Esophagus squamous epithelium (tissue), 5 donors: ENCODE measurements around the gene MYL11. TPM values are rescaled to one million over a fixed set of nuclear protein-coding genes. Genes with fewer than 3 reads are reported as not detected.

Source experiments
- DNase-seq: peaks from one replicate; lab custom pipeline; 2025; lab: John Stamatoyannopoulos, UW
- H3K27ac ChIP-seq, 4 donors: fragments of 200-600 bp; sonication (generic); one replicate each; pipeline ENCODE4 v1.5.1; 2016 to 2019; ENCODE audit warnings: mild to moderate bottlenecking in 1 of 4
- H3K27me3 ChIP-seq, 4 donors: fragments of 200-600 bp; sonication (generic); 1 replicate in 3 of 4; 2 replicates in 1 of 4; pipeline versions ENCODE4 v1.5.1 to v1.6.0; 2017 to 2021; ENCODE audit warnings: antibody characterized with exemption in 1 of 4
- H3K36me3 ChIP-seq, 3 donors: fragments of 200-600 bp; sonication (generic); one replicate each; pipeline ENCODE4 v1.5.1; 2016 to 2019
- H3K4me1 ChIP-seq, 3 donors: fragments of 200-600 bp; sonication (generic); one replicate each; pipeline ENCODE4 v1.5.1; 2017 to 2019
- H3K4me3 ChIP-seq, 4 donors: fragments of 200-600 bp; sonication (generic); 1 replicate in 3 of 4; 2 replicates in 1 of 4; pipeline ENCODE4 v1.5.1; 2016 to 2019; ENCODE audit warnings: mild to moderate bottlenecking in 2 of 4, moderate library complexity in 1 of 4
- H3K9me3 ChIP-seq, 3 donors: fragments of 200-600 bp; sonication (generic); one replicate each; pipeline ENCODE4 v1.5.1; 2016 to 2019
- POLR2A ChIP-seq, 4 donors: fragments of 450-650 bp; IDR thresholded peaks; one replicate each; pipeline ENCODE4 v1.6.1; 2017; ENCODE audit warnings: antibody characterized with exemption in 4 of 4, mild to moderate bottlenecking in 4 of 4, moderate library complexity in 3 of 4
- WGBS, 2 donors: methylation state at CpG; one replicate each; pipeline ENCODE4 v1.1.5; 2018; 5-methylcytosine and 5-hydroxymethylcytosine counted together
- intact Hi-C: fragments of 100-400 bp; cut with DNase I; formaldehyde crosslinking; loops from one replicate; pipeline ENCODE4 v1.15.0; 2022
- total RNA-seq, 4 donors: library from RNA; depleted of rRNA; stranded (reverse); fragments of >200 nt; gene quantifications; one replicate each; pipeline ENCODE4 v1.1.0, GENCODE V29; 2016
- TF ChIP-seq, protein P1 (sequence below), 6 experiments: fragments of 450-650 bp in 4 of 6; fragments of 200-600 bp in 2 of 6; sonication (generic) in 2 of 6; IDR thresholded peaks; one replicate each; pipeline ENCODE4 v1.5.1; 2016 to 2019; ENCODE audit warnings: antibody characterized with exemption in 6 of 6, mild to moderate bottlenecking in 4 of 6, moderate library complexity in 4 of 6
- donor health status: DM: yes; HTN: yes; CAD: no.

MYL11 gene
- total RNA-seq, 4 donors from 2014 or later = not detected

GRCh38 chr16:30413112-30413806 is 38.7 kb downstream of the MYL11 start:
- no peak overlapping the region for H3K27ac ChIP-seq
- intact Hi-C loops = no loop called here
- H3K4me3 ChIP-seq = no peak overlapping the region
- TF ChIP-seq POLR2A (IDR thresholded peaks at IDR 0.05) = no peak
- TF ChIP-seq, protein P1, sequence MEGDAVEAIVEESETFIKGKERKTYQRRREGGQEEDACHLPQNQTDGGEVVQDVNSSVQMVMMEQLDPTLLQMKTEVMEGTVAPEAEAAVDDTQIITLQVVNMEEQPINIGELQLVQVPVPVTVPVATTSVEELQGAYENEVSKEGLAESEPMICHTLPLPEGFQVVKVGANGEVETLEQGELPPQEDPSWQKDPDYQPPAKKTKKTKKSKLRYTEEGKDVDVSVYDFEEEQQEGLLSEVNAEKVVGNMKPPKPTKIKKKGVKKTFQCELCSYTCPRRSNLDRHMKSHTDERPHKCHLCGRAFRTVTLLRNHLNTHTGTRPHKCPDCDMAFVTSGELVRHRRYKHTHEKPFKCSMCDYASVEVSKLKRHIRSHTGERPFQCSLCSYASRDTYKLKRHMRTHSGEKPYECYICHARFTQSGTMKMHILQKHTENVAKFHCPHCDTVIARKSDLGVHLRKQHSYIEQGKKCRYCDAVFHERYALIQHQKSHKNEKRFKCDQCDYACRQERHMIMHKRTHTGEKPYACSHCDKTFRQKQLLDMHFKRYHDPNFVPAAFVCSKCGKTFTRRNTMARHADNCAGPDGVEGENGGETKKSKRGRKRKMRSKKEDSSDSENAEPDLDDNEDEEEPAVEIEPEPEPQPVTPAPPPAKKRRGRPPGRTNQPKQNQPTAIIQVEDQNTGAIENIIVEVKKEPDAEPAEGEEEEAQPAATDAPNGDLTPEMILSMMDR (IDR thresholded peaks at IDR 0.05) = no peak
- peaks cover 17 to 35% (median 18%) of the 10 kb centered on the region in 3 donors for H3K4me1 ChIP-seq
- DNase-seq = no peak
- peaks cover 0 to 21% (median 0%) of the 10 kb centered on the region in 3 donors for H3K36me3 ChIP-seq
- 84 to 85% methylated on average over 6 of the region's 6 CpGs for WGBS, 2 donors
- H3K27me3 ChIP-seq = no peaks in the 10 kb centered on the region
- H3K9me3 ChIP-seq = no peaks in the 10 kb centered on the region

- Histone ChIP-seq H3K27ac (peak overlapping the region in 1 of 4 donors; percentile 29), H3K27me3 (no peaks in the 10 kb centered on the region), H3K36me3 (peaks cover 0 to 21% (median 0%) of the 10 kb centered on the region in 3 donors), H3K9me3 (no peaks in the 10 kb centered on the region), H3K4me3 (no peak overlapping the region), H3K4me1 (peaks cover 11 to 34% (median 21%) of the 10 kb centered on the region in 3 donors)
- 72 to 82% methylated on average over 5 of the region's 5 CpGs for WGBS, 2 donors
- no peak for DNase-seq
- intact Hi-C loops = no loop called here
- no peak for TF ChIP-seq POLR2A (IDR thresholded peaks at IDR 0.05)
- TF ChIP-seq, protein P1 (IDR thresholded peaks at IDR 0.05) = no peak
These were observed 39.6 kb downstream of the MYL11 start for GRCh38 chr16:30414159-30414558.

GRCh38 chr16:30416047-30416603 is 41.5 kb downstream of the MYL11 start:
- Histone ChIP-seq H3K36me3 (peaks cover 0 to 28% (median 0%) of the 10 kb centered on the region in 3 donors), H3K27ac (no peak overlapping the region), H3K4me3 (no peak overlapping the region), H3K4me1 (peaks cover 3 to 26% (median 16%) of the 10 kb centered on the region in 3 donors), H3K27me3 (no peaks in the 10 kb centered on the region), H3K9me3 (no peaks in the 10 kb centered on the region)
- intact Hi-C loops = no loop called here
- 93 to 97% methylated on average over 4 of the region's 4 CpGs for WGBS, 2 donors
- DNase-seq = no peak
- TF ChIP-seq, protein P1 (IDR thresholded peaks at IDR 0.05) = no peak
- TF ChIP-seq POLR2A (IDR thresholded peaks at IDR 0.05) = no peak

DNA sequence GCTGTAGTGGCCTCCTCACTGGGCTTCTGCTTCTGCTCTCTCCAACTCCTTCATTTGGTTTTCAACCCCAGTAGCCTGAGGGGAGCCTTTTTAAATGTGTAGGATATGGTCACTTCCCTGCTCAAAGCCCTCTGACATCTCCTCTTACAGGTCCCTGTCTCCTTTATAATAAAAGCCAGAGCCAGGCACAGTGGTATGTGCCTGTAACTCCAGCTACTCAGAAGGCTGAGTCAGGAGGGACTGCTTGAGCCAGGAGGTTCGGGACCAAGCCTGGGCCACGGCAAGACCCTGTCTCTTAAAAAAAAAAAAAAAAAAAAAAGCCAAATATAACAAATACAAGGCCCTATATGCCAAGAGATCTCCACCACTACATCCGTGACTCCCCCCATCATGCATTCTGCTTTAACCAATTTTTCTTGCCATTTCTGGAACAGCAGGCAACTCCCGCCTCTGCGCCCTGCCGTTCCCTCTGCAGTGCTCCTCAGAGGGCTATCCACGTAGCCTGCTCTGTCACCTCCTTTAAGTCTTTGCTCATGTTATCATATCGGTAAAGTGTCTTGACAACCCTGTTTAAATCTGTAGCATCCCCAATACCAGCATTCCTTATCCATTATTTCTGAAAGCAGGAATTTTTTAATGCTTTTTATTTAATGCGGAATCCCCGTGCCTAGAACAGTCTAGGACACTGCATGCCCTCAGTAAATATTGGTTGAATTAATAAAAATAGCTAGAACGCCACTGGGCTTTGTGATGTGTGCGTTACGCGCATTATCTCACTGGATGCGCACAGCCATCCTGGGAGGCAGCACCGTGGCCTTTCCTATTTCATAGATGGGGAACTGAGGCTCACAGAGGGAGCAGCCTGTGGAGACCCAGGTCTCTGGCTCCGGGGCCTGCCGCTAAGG is 42.3 kb downstream of the MYL11 start:
- TF ChIP-seq, protein P1 (IDR thresholded peaks at IDR 0.05) = no peak
- no peak for TF ChIP-seq POLR2A (IDR thresholded peaks at IDR 0.05)
- no peak for DNase-seq
- Histone ChIP-seq H3K27ac (peak overlapping the region; percentile 79 to 88 (median 88)), H3K27me3 (no peaks in the 10 kb centered on the region), H3K36me3 (peaks cover 0 to 28% (median 2%) of the 10 kb centered on the region in 3 donors), H3K9me3 (no peaks in the 10 kb centered on the region), H3K4me3 (peak overlapping the region; percentile 52 to 91 (median 60)), H3K4me1 (peaks cover 3 to 26% (median 16%) of the 10 kb centered on the region in 3 donors)
- intact Hi-C loops = no loop called here
- WGBS, 2 donors = 63 to 69% methylated on average over 15 to 16 of the region's 18 CpGs
